Epithelial cell of esophagus (primary cell): ENCODE measurements around the gene TMEM138.
"Not testable (repeated sequence)": the region's sequence is repeated elsewhere in the genome, so short reads cannot be mapped to it uniquely, and the experiment has no call there.

ENCODE experiments used
- DNase-seq: peaks from one replicate; pipeline ENCODE4 v3.0.0; 2010; ENCODE audit warnings: low read depth
- H3K4me3 ChIP-seq: 2 replicates; pipeline ENCODE4 v1.5.1; 2011; ENCODE audit warnings: mild to moderate bottlenecking, low read length, control low read depth
- TF ChIP-seq, protein P1 (sequence below): IDR thresholded peaks from 2 replicates; pipeline ENCODE4 v1.5.1; 2011; ENCODE audit warnings: low read depth, mild to moderate bottlenecking, low read length, control low read depth, inconsistent platforms; ENCODE audit not compliant: insufficient read depth; ENCODE audit errors: missing control alignments

TMEM138 gene

DNA sequence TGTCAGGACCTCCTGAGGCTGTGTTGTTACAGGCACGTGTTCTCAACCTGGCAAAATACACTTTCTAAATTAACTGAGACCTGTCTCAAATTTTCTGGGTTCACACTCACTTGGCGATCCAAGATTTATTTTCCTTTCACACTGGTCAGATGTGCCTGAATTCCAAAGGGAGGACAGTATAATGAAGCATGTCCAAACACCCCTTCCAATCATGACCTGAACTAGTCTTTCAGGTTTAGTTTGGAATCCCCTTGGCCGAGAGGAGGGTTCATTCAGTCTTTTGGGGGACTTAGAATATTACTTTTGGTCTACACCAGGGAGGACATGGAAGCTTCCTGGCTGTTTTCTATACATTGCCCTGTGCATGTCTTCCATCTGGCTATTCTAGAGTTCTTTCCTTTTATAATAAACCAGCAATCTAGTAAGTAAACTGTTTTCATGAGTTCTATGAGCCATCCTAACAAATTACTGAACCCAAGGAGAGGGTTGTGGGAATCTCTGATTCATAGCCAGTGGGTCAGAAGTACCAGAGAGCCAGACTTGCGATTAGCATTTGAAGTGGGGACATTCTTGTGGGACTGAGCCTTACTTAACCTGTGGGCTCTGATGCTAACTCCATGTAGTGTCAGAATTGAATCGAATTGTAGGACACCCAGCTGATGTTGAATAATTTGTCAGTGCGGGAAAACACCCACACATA is 15.4 kb downstream of the TMEM138 start:
- TF ChIP-seq, protein P1, sequence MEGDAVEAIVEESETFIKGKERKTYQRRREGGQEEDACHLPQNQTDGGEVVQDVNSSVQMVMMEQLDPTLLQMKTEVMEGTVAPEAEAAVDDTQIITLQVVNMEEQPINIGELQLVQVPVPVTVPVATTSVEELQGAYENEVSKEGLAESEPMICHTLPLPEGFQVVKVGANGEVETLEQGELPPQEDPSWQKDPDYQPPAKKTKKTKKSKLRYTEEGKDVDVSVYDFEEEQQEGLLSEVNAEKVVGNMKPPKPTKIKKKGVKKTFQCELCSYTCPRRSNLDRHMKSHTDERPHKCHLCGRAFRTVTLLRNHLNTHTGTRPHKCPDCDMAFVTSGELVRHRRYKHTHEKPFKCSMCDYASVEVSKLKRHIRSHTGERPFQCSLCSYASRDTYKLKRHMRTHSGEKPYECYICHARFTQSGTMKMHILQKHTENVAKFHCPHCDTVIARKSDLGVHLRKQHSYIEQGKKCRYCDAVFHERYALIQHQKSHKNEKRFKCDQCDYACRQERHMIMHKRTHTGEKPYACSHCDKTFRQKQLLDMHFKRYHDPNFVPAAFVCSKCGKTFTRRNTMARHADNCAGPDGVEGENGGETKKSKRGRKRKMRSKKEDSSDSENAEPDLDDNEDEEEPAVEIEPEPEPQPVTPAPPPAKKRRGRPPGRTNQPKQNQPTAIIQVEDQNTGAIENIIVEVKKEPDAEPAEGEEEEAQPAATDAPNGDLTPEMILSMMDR = no peak
- DNase-seq = peak; percentile 55
- H3K4me3 ChIP-seq = no peak overlapping the region

DNA sequence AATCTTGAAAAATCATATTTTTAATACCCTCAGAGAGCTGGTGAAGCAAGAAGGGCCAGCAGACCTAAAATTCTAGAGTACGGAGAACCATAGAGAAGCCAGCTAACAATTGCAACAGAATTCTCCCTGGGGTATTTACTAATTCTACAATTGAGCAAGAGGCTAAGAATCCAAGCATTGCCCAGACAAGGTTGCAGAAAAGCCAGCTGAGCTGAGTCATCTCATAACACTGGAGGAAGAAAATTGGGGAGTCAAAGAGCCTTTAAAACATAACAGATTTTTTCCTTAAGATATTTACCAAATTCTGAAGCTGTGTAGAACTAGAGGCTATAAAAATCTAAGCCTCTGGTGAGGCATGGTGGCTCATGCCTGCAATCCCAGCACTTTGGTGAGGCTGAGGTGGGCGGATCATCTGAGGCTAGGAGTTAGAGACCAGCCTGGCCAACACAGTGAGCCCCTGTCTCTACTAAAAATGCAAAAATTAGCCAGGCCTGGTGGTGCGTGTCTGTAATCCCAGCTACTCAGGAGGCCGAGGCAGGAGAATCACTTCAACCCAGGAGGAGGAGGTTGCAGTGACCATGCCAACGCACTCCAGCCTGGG is 16.6 kb downstream of the TMEM138 start:
- peak; percentile 95 for DNase-seq
- no peak overlapping the region for H3K4me3 ChIP-seq
- TF ChIP-seq, protein P1 = no peak

DNA sequence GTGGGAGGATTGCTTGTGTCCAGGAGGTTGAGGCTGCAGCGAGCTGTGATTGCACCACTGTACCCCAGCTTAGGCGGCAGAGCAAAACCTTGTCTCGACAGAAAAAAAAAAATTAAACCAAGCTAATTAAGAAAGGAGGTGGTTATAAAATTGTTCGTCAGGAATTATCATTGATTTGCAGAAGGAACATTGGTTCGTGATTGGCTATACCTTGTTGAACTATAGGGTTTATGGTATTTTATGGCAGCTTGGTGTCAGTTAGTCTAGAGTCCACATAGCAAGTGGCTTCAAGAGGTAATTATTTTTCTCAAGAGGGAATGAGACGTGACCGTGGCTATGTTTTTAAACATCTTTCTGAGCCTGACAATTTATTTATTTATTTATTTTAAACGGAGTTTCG is 18.7 kb downstream of the TMEM138 start:
- TF ChIP-seq, protein P1 = no peak
- H3K4me3 ChIP-seq = no peak overlapping the region
- no peak for DNase-seq

DNA sequence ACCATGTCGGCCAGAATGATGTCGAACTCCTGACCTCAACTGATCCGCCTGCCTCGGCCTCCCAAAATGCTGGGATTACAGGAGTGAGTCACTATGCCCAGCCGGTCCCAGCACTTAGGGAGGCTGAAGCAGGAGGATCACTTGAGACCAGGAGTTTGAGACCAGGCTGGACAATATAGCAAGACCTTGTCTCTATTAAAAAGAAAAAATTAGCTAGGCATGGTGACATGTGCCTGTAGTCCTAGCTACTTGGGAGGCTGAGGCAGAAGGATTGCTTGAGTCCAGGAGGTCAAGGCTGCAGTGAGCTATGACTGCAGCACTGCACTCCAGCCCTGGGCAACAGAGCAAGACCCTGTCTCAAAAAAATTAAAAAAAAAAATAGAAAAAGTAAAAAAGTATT is 21.7 kb downstream of the TMEM138 start:
- not testable (repeated sequence) for H3K4me3 ChIP-seq, DNase-seq

DNA sequence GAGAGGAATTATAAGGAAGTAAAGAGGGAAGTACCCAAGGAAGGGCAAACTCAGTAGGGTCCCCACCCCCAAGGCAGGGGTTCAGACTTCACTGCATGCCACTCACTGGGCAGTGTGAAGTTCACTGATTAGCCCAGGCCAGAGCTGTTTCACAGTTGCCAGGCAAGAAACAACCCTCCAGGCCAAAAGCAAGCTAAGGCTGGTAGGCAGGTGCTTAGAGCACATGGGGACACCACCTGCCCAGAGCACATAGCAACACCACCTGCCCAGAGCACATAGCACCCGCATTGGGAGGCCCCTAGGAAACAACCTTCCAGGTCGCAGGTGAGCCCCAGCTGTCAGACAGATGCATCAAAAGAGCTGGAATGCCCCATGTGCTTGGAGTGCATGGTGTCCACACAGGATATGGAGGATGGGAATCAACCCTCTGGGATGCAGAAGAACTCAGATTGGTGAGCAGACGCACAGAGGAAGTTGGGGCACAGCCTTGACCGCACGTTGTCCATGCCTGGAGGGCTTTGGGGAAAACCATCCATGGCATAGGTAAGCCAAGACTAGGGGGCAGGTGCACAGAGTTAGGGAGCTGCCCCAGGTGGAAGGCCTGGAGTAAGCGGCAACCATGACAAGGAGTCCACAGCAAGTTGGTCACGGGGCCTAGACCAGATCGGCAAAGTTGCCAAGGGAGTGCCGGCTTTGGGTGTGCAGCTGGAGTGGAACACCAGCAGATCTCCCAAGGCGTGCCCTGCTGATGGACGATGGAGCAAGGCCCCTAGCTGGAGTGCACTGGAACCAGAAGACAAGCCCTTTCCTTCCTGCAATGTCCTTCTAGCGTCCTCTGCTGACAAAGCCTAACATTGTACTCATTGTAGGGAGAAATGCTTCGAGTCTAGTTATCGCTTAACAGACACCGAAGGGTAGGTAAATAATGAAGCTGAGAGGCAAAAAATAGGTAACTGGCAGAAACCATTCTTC is 22.4 kb downstream of the TMEM138 start:
- peak; percentile 60 for DNase-seq
- H3K4me3 ChIP-seq = no peak overlapping the region
- TF ChIP-seq, protein P1 = peak; percentile 48

DNA sequence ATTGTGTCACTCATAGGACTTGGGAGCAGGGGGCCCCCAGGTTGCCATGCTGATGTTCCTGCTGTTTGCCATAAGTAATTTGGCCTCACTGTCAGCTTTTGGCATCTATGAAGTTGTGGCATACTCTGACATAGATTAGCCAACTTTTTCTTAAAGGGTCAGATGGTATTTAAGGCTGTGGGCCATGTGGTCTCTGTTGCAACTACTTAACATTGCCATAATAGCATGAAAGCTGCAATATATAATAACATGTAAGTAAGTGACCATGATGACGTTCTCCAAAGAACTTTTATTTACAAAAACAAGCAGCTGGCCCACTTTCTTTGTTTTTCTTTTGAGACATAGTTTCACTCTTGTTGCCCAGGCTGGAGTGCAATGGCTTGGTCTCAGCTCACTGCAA is 28.0 kb downstream of the TMEM138 start:
- no peak overlapping the region for H3K4me3 ChIP-seq
- no peak for DNase-seq
- TF ChIP-seq, protein P1 = no peak

DNA sequence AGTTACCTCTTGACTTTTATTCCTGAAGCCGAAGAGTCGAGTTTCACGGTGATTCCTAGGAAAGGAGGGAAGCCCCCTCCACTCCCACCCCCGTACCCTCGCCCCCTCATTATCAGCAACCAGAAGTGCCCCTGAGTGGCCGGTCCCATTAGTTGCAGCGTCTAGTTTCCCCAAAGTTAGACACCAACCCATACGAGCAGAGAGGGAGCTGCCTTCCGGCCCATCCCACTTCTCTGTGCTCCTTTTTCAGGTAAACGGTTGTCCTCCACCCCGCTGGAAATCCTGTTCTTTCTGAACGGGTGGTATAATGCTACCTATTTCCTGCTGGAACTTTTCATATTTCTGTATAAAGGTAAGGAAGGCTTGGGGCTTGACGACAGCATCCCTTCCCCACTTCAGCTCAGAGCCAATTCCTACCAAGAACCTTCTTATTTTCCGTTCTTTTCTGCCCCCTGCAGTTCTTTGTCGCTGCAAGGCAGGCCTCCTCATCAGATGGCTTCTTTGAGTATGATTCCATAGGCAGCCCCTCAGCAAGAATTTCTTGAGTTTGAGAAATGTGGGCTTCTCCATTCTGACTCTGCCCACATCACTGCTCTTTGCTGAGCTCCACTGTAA is 30.9 kb downstream of the TMEM138 start:
- TF ChIP-seq, protein P1 = peak; percentile 36
- DNase-seq = no peak
- H3K4me3 ChIP-seq = peak overlapping the region; percentile 87
